HL-60 (cell line): ENCODE data around the gene NYAP1.

Source experiments
- DNase-seq, 2 experiments: peaks; one replicate each; pipeline ENCODE4 v3.0.0-alpha.2; 2010 to 2020; ENCODE audit warnings: low read depth in 1 of 2, low spot score in 1 of 2
- H3K27ac ChIP-seq: fragments of 250-450 bp; sonication (Bioruptor Pico); replicated peaks from 2 replicates; pipeline ENCODE4 v1.5.1; 2020; ENCODE audit warnings: mild to moderate bottlenecking, moderate library complexity
- H3K27me3 ChIP-seq: fragments of 250-450 bp; sonication (Bioruptor Pico); 2 replicates; pipeline ENCODE4 v1.5.1; 2021; ENCODE audit warnings: mild to moderate bottlenecking, moderate library complexity; ENCODE audit not compliant: insufficient read depth, poor library complexity, severe bottlenecking
- H3K4me3 ChIP-seq: replicated peaks from 2 replicates; pipeline ENCODE4 v1.5.1; 2011; ENCODE audit warnings: mild to moderate bottlenecking, control low read depth, low read length; ENCODE audit not compliant: insufficient read depth
- CTCF ChIP-seq: IDR thresholded peaks from one replicate; pipeline ENCODE4 v1.5.1; 2011; ENCODE audit warnings: low read length, control low read depth, inconsistent platforms; ENCODE audit not compliant: insufficient read depth
- GABPA ChIP-seq: IDR thresholded peaks from 2 replicates; pipeline ENCODE4 v1.6.1; 2012; ENCODE audit warnings: low read depth
- POLR2AphosphoS5 ChIP-seq: IDR thresholded peaks from 2 replicates; pipeline ENCODE4 v1.6.1; 2012; ENCODE audit warnings: low read depth
- REST ChIP-seq: IDR thresholded peaks from 2 replicates; pipeline ENCODE4 v1.6.1; 2012; ENCODE audit warnings: low read depth; ENCODE audit not compliant: insufficient replicate concordance
- SPI1 ChIP-seq: IDR thresholded peaks from 2 replicates; pipeline ENCODE4 v1.6.1; 2012; ENCODE audit warnings: low read depth, mild to moderate bottlenecking, borderline replicate concordance

The NYAP1 gene

GRCh38 chr7:100486753-100487446 is 3.2 kb downstream of the NYAP1 start:
- H3K27me3 ChIP-seq: peaks cover 5% of the 10 kb centered on the region
- no peak overlapping the region for H3K4me3 ChIP-seq
- TF ChIP-seq SPI1: no peak
- TF ChIP-seq POLR2AphosphoS5: no peak
- TF ChIP-seq GABPA: no peak
- TF ChIP-seq REST: no peak
- no peak for TF ChIP-seq CTCF
- DNase-seq: no peak
- H3K27ac ChIP-seq: no peak overlapping the region

GRCh38 chr7:100488333-100489095 is 4.8 kb downstream of the NYAP1 start:
- no peak for DNase-seq
- Histone ChIP-seq H3K27me3 (peaks cover 14% of the 10 kb centered on the region), H3K27ac (no peak overlapping the region), H3K4me3 (no peak overlapping the region)
- TF ChIP-seq CTCF (no peak), SPI1 (no peak), GABPA (no peak), REST (no peak), POLR2AphosphoS5 (no peak)

- Histone ChIP-seq H3K27me3 (peaks cover 15% of the 10 kb centered on the region), H3K4me3 (no peak overlapping the region), H3K27ac (no peak overlapping the region)
- TF ChIP-seq CTCF: no peak
- no peak for TF ChIP-seq SPI1
- TF ChIP-seq GABPA: no peak
- TF ChIP-seq REST: no peak
- TF ChIP-seq POLR2AphosphoS5: no peak
- no peak for DNase-seq
Observed at GRCh38 chr7:100489121-100489520, 5.4 kb downstream of the NYAP1 start.
